Stimulated activated CD4-positive, alpha-beta T cell treated with anti-CD3 and anti-CD28 coated beads, TNF-alpha, amount 100 ng/mL, for 4 hours (primary cell): ENCODE results near the gene CCDC127.
"Not testable (repeated sequence)": the region's sequence is repeated elsewhere in the genome, so short reads cannot be mapped to it uniquely, and the experiment has no call there.

Experiments
- DNase-seq, 3 experiments: peaks; one replicate each; pipeline ENCODE4 v3.0.0-alpha.2; 2020; ENCODE audit warnings: low read depth in 3 of 3

The CCDC127 gene

DNA sequence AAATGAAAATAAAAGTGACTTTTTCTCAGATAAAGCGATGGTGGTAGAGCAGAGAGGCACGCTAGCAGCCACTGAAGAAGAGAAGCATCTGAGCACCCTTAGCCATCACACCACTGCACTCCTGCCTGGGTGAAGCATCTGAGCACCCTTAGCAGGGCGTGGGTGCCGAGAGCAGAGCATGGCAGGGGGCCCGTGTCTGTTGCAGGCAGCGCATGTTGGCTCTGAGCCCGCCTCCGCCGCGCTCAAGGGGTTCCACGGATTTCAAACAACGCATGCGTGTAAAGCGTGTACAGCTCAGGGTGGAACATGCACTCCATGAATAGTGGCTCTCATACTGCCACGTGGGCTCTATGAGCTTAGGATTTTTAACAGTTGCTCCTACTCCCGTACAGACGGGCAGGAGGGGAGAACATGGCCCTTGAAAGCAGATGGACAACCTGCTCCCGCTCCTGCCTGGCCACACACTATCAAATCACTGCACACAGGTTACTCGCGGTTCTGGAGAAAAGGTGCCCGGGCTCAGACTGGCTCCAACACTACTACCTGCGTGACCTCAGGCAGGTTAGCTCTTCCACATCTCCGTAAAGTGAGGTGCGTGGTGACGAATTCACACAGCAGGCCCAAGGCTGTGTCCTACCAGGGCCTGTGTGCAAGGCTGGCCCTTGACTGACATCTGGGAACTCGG, 14.6 kb downstream of the CCDC127 start:
- DNase-seq: no peak

DNA sequence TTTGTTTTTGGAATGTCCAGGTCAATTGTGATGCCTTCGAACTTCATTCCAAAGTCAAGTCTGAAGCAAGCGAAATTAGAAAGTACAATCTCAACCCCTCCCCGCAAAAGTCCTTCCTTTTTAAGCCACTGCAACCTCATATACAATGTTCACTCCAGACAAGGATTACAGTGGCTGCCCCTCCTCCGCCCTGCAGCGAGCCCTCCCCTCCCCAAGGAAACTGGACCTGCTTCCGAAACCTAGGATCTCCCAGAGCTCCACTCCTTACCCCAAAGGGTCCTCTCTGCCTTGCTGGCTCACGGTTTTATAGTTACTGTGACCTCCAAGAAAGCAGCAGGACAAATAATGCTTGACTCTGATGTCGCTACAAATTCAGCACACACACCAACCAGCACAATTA, 16.3 kb downstream of the CCDC127 start:
- no peak for DNase-seq

DNA sequence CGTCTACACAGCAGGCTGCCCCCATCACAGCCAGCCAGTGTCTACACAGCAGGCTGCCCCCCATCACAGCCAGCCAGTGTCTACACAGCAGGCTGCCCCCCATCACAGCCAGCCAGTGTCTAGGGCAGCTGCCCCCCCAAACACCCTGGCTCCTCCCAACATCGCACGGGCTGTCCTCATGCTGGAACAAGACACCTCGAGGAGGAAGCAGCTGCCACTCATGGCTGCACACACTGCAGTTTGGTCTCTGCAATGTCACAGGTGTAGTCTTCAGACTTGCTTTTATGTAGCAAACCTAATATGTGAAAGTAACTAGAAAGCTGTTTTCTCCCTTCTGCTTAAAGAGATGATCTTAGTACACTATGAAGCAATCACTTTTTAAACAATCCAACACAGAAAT, 17.0 kb downstream of the CCDC127 start:
- DNase-seq: no peak

DNA sequence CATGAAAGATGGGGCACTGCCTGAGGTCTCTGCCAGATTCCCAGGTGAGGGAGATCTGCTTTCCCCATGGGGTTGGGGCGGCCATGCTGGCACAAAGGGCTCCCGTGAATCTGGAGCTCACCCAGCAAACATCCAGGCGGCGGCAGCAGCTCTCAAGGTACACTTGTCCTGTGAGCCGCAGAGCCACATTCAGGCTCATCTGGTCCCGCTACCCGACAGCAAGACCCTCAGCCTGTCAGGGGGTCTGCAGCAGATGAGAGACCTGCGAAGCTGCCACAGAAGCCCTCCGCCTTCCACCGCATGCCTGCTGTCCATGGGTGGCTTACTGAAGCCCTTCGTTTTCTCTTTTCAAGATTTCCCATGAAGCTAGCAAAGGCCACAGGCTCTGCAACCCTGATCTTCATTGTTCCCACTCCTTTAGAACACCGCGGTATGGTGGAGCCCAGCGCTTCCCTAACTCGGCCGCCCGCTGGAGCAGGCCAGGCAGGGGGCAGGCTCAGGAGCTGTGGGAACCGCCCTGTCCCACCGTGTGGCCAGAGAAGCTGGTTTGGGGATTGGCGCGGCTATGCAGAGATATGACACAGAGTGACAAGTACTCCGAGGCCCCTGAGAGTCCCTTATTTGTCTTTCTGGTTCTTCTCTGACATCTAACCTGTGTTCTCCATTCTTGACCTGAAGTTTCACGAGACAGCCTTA, 17.9 kb downstream of the CCDC127 start:
- no peak for DNase-seq

DNA sequence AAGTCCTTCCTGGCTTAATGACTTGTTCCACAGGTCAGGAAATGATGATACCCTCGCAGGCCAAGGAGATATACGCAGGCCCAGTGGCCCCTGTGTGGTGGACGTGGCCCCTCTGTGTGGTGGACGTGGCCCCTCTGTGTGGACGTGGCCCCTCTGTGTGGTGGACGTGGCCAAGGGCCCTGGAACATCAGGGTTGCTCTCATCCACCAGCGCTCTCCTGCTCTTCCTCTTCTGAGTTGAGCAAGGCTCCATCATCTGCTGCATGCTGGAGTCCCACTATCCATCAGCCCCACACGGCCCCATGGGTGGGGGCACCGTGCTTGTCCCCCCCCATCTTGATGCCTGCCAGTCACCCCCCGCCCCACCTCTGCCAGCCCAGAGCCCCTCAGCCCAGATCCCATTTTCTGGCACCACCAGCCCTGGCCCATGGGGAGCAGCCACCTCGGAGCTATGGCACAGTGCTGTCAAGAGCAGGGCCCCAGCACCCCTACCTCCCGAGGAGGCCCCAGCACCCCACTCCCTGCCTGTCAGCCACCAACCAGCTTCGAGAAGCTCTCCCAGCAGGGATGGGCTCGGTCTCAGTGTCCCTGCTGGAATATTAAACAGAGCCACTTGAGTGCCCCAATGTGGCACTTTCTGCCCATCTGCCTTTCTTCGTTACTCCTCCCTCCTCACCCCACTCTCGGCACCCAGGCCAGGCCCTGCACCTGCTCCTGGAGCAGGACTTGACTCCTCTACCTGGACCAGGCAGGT, 18.6 kb downstream of the CCDC127 start:
- DNase-seq: no peak

DNA sequence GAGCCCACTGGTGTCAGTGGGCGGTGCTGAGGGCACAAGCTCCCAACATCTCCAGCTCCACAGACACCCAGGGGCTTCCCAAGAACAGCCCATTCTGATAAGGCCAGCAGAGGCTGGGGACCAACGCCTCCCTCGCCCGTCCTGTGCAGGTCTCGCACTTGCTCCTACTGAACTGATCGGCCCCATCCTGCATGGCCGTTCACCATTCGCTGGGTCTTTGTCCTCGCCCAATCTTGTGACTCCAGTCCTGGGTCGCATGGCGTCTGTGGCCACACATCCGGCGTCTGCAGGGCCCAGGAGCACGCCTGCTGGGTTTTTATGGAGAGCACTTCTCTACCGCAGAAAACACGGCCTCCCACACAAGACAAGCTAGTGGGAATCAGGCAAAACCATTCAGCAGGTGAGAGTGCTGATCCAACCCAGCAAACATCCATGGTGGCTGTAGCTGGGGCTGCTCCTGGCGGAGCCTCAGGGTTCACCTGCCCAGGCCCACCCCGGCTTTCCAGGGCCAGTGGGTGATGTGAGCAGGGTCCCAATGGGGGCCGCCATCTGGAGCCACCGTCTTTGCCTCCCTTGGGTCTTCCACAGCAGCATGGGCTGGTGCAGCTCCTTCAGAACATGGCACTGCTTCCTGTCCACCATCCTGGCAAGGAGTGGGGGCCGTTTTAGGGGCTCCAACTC, 19.3 kb downstream of the CCDC127 start:
- DNase-seq: no peak

DNA sequence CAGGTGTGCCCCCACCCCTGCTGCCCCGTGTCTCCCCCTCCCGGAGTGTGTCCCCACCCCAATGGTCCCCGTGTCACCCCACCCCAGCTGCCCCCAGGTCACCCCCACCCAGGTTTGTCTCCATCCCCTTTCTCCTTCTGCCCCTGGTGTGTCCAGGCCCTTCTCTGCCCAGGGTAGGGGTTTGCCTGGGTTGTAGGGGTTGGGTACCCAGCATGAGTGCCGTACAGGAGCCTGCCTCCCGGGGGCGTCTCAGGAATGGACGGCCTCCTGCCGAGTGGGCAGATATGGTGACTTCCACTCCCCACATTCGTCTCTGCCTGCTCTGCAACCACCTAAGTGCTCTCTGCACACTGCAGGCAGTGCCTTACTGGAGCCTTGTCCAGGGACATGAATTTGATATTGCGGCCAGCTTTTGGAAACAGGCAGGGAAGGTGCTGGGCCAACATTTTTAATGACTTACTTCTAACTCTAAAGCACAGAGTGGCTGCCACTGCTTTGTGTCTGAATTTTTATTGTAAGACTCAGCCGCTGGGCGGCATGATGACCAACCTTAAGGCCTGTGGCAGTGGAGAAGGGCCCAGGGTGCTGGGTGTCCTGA, 20.0 kb downstream of the CCDC127 start:
- no peak for DNase-seq

DNA sequence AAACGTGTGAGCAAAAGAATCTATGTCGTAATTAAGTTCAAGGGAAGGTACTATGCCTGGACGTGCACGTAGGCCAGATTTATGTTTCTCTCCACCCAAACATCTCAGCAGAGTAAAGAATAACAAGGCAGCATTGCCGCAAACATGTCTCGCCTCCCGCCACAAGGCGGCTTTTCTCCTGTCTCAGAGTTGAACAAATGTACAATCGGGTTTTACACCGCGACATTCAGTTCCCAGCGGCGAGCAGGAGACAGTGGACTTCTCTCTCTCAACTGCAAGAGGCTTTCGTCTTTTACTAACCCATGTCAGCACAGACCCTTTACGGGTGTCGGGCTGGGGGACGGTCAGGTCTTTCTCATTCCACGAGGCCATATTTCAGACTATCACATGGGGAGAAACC, 20.9 kb downstream of the CCDC127 start:
- not testable (repeated sequence) for DNase-seq

DNA sequence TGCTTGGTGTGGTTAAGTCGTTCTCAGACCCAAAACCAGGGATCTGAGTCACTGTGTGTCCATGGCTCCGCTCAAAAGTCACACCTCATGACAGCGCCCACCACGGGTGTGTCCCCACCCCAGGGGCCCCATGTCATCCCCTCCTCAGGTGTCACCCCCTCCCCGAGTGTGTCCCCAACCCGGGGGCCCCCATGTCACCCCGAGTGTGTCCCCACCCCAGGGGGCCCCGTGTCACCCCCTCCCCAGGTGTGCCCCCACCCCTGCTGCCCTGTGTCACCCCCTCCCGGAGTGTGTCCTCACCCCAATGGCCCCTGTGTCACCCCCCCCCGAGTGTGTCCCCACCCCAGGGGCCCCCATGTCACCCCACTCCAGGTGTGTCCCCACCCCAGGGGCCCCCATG, 21.6 kb downstream of the CCDC127 start:
- DNase-seq: no peak

DNA sequence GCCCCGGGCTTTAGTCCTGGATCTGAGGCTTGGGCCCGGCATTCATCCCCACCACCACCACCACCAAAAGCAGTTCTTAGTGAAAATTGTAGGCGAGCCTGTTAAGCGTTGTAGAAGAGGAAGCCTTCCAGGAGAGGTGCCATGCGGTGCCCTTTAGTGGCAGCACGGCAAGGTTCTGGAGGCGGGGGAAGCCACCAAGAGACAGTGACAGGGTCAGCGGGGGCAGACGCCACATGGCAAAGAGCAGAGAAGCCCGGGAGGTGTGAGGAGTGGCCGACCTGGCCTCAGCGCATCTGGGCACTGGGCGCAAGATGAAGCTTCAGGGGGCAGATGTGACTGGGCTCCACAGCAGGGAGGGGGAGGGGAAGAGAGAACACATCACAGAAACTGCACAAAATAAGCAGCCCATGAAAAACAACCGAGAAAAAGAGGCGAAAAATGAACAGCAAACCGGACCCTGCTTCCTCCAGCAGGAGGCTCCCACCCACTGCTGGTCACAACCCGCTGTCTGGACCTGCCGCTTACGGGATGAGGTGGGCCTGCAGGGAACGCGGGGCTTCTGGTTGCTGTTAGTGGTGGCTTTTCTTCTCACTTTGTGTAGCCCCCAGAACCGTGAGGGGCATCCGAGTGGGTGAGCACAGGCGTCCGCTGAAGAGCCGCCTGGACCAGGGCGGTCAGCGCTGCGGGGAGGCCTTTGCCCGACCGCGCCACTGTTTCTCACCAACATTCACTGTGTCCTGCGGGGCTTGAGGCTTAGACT, 22.4 kb downstream of the CCDC127 start:
- DNase-seq: no peak

DNA sequence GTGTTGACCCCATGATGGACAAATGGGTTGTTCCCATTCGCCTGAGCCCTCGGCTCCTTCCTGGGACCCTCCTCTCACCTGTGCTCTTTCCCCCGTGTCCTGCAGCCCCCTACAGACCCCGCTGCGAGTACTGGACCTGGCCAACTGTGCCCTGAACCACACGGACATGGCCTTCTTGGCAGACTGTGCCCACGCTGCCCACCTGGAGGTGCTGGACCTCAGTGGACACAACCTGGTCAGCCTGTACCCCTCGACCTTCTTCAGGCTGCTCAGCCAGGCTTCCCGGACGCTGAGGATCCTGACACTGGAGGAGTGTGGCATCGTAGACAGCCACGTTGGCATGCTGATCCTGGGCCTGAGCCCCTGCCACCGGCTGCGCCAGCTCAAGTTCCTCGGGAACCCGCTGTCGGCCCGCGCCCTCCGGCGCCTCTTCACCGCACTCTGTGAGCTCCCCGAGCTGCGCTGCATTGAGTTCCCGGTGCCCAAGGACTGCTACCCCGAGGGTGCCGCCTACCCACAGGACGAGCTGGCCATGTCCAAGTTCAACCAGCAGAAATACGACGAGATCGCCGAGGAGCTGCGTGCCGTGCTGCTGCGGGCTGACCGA, 23.2 kb downstream of the CCDC127 start:
- no peak for DNase-seq

DNA sequence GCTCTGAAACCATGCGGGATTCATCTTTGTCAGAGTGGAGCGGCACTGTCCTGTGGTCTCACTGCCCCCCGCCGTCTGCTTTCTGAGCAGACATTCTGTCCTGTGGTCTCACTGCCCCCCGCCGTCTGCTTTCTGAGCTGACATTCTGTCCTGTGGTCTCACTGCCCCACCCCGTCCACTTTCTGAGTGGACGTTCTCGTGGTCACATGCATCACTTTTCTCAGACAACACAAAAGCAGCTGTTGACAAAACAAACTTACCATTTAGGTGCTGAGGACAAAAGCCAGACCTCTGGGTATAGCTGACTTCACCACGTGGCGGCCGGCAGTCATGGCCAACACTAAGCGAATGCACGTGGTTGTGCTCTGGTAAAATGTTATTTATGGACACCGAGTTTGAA, 23.9 kb downstream of the CCDC127 start:
- no peak for DNase-seq

DNA sequence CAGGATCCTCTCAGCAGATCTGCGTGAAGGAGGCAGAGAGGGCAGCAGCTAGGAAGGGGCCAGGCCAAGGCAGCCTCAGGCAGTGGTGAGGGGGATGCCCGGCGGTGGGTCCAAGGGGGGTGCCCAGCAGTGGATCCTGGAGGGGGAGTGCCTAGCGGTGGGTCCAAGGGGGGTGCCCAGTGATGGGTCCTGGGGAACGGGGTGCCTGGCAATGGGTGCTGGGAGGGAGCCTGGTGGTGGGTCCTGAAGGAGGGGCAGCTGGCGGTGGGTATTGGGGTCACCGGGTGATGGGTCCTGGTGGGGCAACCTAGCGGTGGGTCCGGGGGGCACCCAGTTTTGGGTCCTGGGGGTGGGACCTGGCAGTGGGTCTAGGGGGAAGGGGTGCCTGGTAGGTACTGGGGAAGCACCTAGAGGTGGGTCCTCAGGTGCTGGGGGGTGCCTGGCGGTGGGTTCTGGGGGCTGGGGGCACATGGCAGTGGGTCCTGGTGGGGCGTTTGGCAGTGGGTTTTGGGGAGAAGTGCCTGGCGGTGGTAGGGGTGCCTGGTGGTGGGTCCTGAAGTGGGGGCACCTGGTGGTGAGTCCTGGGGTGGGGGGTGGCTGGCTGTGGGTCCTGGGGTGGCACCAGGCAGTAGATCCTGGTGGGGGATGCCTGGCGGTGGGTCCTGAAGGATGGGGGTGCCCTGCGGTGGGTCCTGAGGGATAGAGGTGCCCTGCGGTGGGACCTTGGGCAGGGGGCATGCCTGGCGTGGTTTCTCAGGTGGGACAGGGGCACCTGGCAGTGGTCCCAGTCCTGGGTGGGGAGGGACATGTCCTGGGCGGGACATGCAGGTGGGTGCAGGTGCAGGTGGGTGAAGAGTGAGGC, 24.8 kb downstream of the CCDC127 start:
- DNase-seq: no peak

DNA sequence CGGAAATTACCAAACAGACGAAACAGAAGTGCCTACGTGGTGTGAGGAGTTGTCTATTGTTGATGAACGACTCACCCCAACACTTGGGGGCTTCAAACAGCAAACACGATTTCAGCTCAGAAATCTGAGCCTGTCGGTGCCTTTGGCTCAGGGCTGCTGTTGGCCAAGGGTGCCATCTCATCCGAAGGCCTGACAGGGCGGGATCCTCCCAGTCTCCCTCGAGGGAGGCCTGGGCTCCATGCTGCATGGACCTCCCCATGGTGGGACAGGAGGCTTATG, 25.3 kb downstream of the CCDC127 start:
- no peak for DNase-seq

DNA sequence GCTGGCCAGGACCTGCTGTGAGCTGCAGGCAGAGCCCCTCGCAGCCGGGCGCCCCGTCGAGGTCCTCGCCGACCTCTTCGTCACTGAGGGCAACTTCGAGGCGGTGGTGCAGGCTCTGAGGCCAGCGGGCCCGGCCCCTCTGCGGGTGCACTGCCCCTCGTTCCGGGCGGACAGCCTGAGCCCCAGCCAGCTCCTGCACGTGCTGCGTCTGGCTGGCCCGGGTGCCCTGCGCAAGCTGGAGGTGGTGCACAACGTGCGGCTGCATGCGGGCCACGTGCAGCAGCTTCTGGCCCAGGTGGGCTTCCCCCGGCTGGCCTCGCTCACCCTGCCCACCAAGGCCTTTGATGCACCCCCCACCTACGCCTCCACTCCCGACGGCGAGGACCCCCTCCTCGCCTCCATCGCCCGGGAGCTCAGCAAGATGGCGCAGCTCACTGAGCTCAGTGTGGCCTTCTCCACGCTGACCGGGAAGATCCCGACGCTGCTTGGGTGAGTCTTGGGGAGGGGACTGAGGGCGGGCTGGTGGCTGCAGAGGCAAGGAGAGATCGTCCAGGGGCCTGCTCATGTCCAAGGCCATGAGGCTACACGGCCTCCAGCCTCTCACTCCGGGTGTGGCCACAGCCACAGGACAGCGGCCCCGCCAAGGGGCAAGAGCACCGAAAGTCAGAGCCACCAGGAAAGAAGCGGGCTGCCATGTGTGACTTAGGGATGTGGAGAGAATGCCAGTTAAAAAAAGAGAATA, 25.8 kb downstream of the CCDC127 start:
- no peak for DNase-seq

DNA sequence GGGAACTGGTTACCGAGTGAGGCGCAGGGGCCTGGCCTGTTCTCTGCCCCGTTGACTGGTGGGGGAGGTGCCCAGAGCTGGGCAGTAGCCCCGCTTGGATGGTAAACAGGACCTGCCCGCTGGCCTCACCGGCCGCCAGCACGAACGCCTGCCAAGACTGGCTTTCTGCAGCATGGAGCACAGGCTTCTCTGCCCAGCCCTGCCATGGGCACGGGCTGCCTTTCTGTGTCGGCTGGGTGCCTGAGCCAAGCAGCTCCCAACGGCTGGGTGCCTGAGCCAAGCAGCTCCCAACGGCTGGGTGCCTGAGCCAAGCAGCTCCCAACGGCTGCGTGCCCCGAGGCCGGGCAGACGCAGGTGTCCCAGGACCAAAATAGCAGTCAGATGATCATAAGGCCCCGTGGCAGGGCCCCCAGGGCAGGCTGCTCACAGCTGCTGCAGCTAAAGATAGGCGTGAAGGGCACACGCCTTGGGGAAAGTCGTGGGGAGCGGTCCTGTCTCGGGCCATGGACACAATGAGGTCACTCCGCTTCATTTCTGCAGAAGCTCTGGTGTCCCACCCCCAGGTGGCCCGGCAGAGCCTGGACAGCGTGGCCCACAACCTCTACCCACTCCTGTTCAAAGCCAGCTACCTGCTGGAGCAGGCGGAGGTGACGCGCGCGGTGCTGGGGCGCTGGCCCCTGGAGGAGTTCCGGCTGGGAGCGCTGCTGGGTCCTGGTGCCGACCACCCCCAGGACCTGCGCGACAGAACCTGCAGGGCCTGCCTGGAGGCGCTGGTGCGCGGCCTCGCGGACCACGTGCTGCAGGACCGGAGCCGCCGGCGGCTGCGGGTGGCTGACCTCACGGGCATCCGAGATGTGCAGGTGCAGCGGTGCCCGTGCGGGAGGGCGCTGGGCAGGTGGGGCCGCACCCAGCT, 26.7 kb downstream of the CCDC127 start, which contains the start of gene LRRC14B:
Gene LRRC14B (plus strand): TSS at position 460 of the 913 bp plus-strand sequence. CDS start 44 bp downstream, at position 504.
- DNase-seq: no peak

DNA sequence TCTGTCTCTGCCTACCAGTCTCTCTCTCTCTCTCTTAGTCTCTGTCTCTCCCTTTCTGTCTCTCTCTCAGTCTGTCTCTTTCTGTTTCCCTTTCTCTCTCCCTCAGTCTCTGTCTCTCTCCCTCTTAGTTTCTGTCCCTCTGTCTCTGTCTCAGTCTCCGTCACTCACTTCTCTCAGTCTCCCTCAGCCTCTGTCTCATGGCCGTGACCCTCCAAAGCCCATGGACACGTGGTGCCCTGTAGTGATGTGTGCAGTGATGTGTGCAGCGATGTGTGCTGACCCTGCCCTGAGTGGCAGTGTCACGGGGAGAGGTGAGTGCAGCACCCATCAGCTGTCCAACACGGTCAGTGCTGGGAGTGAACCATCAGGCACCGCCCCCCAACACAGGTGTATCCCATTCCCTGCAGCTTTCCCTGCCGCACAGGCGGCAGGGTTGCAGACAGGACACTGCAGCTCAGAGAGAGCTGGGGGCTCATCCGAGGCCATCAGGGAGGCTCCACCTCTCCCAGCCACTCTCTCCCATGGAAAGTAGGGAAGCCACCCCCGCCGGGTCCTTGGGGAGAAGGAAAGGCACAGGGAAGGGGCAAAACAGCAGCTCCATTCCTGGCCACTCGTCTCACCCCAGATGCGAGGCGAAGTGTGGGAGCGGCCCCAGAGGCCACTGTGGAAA, 27.5 kb downstream of the CCDC127 start:
- DNase-seq: no peak

DNA sequence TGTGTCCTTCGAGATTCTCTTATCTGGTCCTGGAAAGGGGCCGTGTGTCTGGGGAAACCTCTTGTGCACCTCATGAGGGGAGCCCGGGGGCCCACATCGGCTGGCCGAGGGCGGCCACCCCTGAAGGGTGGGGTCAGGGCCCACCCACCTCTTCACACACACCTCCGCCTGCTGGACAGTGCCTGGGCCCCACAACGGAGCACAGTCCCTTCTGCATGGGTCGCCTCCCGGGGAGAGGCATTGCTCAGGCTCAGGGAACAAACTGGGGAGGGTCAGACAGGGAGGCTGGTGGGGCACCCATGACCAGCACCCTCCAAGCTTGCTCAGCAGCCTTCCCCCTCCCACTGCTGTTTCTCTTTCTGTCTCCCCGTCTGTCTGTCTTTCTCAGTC, 28.0 kb downstream of the CCDC127 start:
- DNase-seq: no peak
